Tibial nerve (tissue), 4 donors: ENCODE measurements around the gene CIBAR2. TPM values are rescaled to one million over a fixed set of nuclear protein-coding genes. Genes with fewer than 3 reads are reported as not detected.

Source experiments
- DNase-seq, 2 donors: peaks; one replicate each; pipeline ENCODE4 v3.0.0-alpha.2; 2019; ENCODE audit warnings: low spot score in 2 of 2
- H3K27ac ChIP-seq, 4 donors: fragments of 200-600 bp; sonication (generic) in 3 of 4; one replicate each; pipeline ENCODE4 v1.5.1; 2017 to 2019; ENCODE audit warnings: mild to moderate bottlenecking in 1 of 4
- H3K27me3 ChIP-seq, 2 donors: fragments of 200-600 bp; sonication (generic) in 1 of 2; one replicate each; pipeline versions ENCODE4 v1.5.1 to v1.6.0; 2017 to 2019
- H3K36me3 ChIP-seq, 3 donors: fragments of 200-600 bp; sonication (generic); one replicate each; pipeline ENCODE4 v1.5.1; 2018 to 2019
- H3K4me1 ChIP-seq, 4 donors: fragments of 200-600 bp; sonication (generic) in 3 of 4; one replicate each; pipeline ENCODE4 v1.5.1; 2017 to 2019
- H3K4me3 ChIP-seq, 4 donors: fragments of 200-600 bp; sonication (generic) in 3 of 4; one replicate each; pipeline ENCODE4 v1.5.1; 2017 to 2019; ENCODE audit warnings: mild to moderate bottlenecking in 1 of 4, moderate library complexity in 1 of 4
- H3K9me3 ChIP-seq, 4 donors: fragments of 200-600 bp; sonication (generic) in 3 of 4; one replicate each; pipeline ENCODE4 v1.5.1; 2017 to 2019
- CTCF ChIP-seq, 5 experiments: fragments of 200-600 bp in 3 of 5; fragments of 450-650 bp in 2 of 5; sonication (generic) in 3 of 5; IDR thresholded peaks; one replicate each; pipeline ENCODE4 v1.5.1; 2016 to 2019; ENCODE audit warnings: antibody characterized with exemption in 5 of 5, mild to moderate bottlenecking in 3 of 5, moderate library complexity in 2 of 5
- EP300 ChIP-seq, 2 donors: sonication (generic); formaldehyde crosslinking; IDR thresholded peaks; one replicate each; pipeline ENCODE4 v1.6.1; 2017; ENCODE audit warnings: antibody characterized with exemption in 2 of 2, mild to moderate bottlenecking in 1 of 2
- POLR2A ChIP-seq, 2 donors: fragments of 450-650 bp; IDR thresholded peaks; one replicate each; pipeline ENCODE4 v1.6.1; 2017; ENCODE audit warnings: antibody characterized with exemption in 2 of 2, mild to moderate bottlenecking in 2 of 2, moderate library complexity in 2 of 2
- WGBS, 2 donors: methylation state at CpG; one replicate each; pipeline ENCODE4 v1.1.5; 2018; 5-methylcytosine and 5-hydroxymethylcytosine counted together
- total RNA-seq, 4 donors: library from RNA; depleted of rRNA; stranded (reverse); fragments of >200 nt; gene quantifications; one replicate each; pipeline ENCODE4 v1.1.0, GENCODE V29; 2016

CIBAR2 gene
- total RNA-seq, 4 donors from 2014 or later = not detected

GRCh38 chr16:85149776-85150175 lies 37.5 kb upstream of the CIBAR2 start:
- Histone ChIP-seq H3K9me3 (no peaks in the 10 kb centered on the region), H3K36me3 (no peaks in the 10 kb centered on the region), H3K27me3 (no peaks in the 10 kb centered on the region), H3K27ac (no peak overlapping the region), H3K4me3 (no peak overlapping the region), H3K4me1 (peaks cover 2 to 59% (median 15%) of the 10 kb centered on the region in 4 donors)
- no peak for TF ChIP-seq CTCF (IDR thresholded peaks at IDR 0.05)
- no peak for DNase-seq
- WGBS, 2 donors = 67 to 86% methylated on average over 5 to 14 of the region's 14 CpGs

GRCh38 chr16:85148931-85149330 lies 36.7 kb upstream of the CIBAR2 start:
- H3K4me1 ChIP-seq = peaks cover 2 to 59% (median 15%) of the 10 kb centered on the region in 4 donors
- H3K4me3 ChIP-seq = no peak overlapping the region
- no peak for DNase-seq
- WGBS, 2 donors = 52 to 57% methylated on average over 9 of the region's 9 CpGs
- H3K9me3 ChIP-seq = no peaks in the 10 kb centered on the region
- TF ChIP-seq CTCF (IDR thresholded peaks at IDR 0.05) (no peak), POLR2A (IDR thresholded peaks at IDR 0.05) (no peak), EP300 (IDR thresholded peaks at IDR 0.05) (no peak)
- H3K27me3 ChIP-seq = no peaks in the 10 kb centered on the region
- no peaks in the 10 kb centered on the region for H3K36me3 ChIP-seq
- no peak overlapping the region for H3K27ac ChIP-seq

GRCh38 chr16:85146922-85147651 lies 34.8 kb upstream of the CIBAR2 start:
- H3K9me3 ChIP-seq = no peaks in the 10 kb centered on the region
- no peak overlapping the region for H3K4me3 ChIP-seq
- no peaks in the 10 kb centered on the region for H3K36me3 ChIP-seq
- H3K27ac ChIP-seq = peak overlapping the region in 2 of 4 donors; percentile 70 to 75
- DNase-seq = no peak
- TF ChIP-seq CTCF (IDR thresholded peaks at IDR 0.05) (no peak), EP300 (IDR thresholded peaks at IDR 0.05) (no peak), POLR2A (IDR thresholded peaks at IDR 0.05) (no peak)
- 57 to 63% methylated on average over 26 to 27 of the region's 27 CpGs for WGBS, 2 donors
- peaks cover 2 to 59% (median 11%) of the 10 kb centered on the region in 4 donors for H3K4me1 ChIP-seq
- H3K27me3 ChIP-seq = no peaks in the 10 kb centered on the region

- Histone ChIP-seq H3K4me3 (no peak overlapping the region), H3K36me3 (no peaks in the 10 kb centered on the region), H3K4me1 (peaks cover 2 to 56% (median 7%) of the 10 kb centered on the region in 4 donors), H3K9me3 (no peaks in the 10 kb centered on the region), H3K27ac (peak overlapping the region in 2 of 4 donors; percentile 70 to 75), H3K27me3 (no peaks in the 10 kb centered on the region)
- DNase-seq = no peak
- TF ChIP-seq EP300 (IDR thresholded peaks at IDR 0.05) = no peak
- no peak for TF ChIP-seq CTCF (IDR thresholded peaks at IDR 0.05)
- TF ChIP-seq POLR2A (IDR thresholded peaks at IDR 0.05) = no peak
- WGBS, 2 donors = 74 to 79% methylated on average over 4 of the region's 4 CpGs
Measured at GRCh38 chr16:85146532-85146797, 34.2 kb upstream of the CIBAR2 start.

- H3K36me3 ChIP-seq = no peaks in the 10 kb centered on the region
- no peak overlapping the region for H3K4me3 ChIP-seq
- whole genome bisulfite sequencing, 2 donors = 77 to 78% methylated on average over 15 to 17 of the region's 20 CpGs
- no peak for DNase-seq
- H3K4me1 ChIP-seq = peaks cover 0 to 51% (median 4%) of the 10 kb centered on the region in 4 donors
- TF ChIP-seq EP300 (IDR thresholded peaks at IDR 0.05) (no peak), POLR2A (IDR thresholded peaks at IDR 0.05) (no peak), CTCF (IDR thresholded peaks at IDR 0.05) (no peak)
- no peak overlapping the region for H3K27ac ChIP-seq
- H3K9me3 ChIP-seq = no peaks in the 10 kb centered on the region
- no peaks in the 10 kb centered on the region for H3K27me3 ChIP-seq
Measured at GRCh38 chr16:85145734-85146531, 33.7 kb upstream of the CIBAR2 start.
